D341Med (cell line): ENCODE measurements around the gene KCNF1.

Experiments
- DNase-seq: peaks from one replicate; pipeline ENCODE4 v3.0.0; 2012; ENCODE audit warnings: low spot score

KCNF1 gene

GRCh38 chr2:10903861-10904210 lies 7.9 kb upstream of the KCNF1 start:
- no peak for DNase-seq

- no peak for DNase-seq
Measured at GRCh38 chr2:10904455-10904854, 7.3 kb upstream of the KCNF1 start.

GRCh38 chr2:10905006-10905861 lies 6.5 kb upstream of the KCNF1 start:
- no peak for DNase-seq

- no peak for DNase-seq
Measured at GRCh38 chr2:10905862-10906143, 5.9 kb upstream of the KCNF1 start.

- no peak for DNase-seq
Measured at GRCh38 chr2:10906926-10907625, 4.7 kb upstream of the KCNF1 start.

- DNase-seq, result no peak
Measured at GRCh38 chr2:10908195-10908594, 3.5 kb upstream of the KCNF1 start.

- peak; percentile 72 for DNase-seq
Measured at GRCh38 chr2:10909050-10909995, 2.4 kb upstream of the KCNF1 start.

GRCh38 chr2:10909996-10910341 lies 1.8 kb upstream of the KCNF1 start:
- no peak for DNase-seq

- no peak for DNase-seq
Measured at GRCh38 chr2:10910625-10911024, 1.1 kb upstream of the KCNF1 start.

- DNase-seq, result no peak
Measured at GRCh38 chr2:10912076-10912731, 470 bp downstream of the KCNF1 start.

GRCh38 chr2:10912796-10913455 lies 1.2 kb downstream of the KCNF1 start:
- DNase-seq, result peak; percentile 22

- DNase-seq, result peak; percentile 16
Measured at GRCh38 chr2:10913501-10914271, 2.0 kb downstream of the KCNF1 start.

GRCh38 chr2:10914272-10914693 lies 2.5 kb downstream of the KCNF1 start:
- DNase-seq, result peak; percentile 55

- no peak for DNase-seq
Measured at GRCh38 chr2:10915236-10915635, 3.5 kb downstream of the KCNF1 start.

GRCh38 chr2:10915731-10916276 lies 4.1 kb downstream of the KCNF1 start:
- DNase-seq, result no peak

- DNase-seq, result no peak
Measured at GRCh38 chr2:10916953-10917352, 5.2 kb downstream of the KCNF1 start.

- DNase-seq, result no peak
Measured at GRCh38 chr2:10917927-10918326, 6.2 kb downstream of the KCNF1 start.

- no peak for DNase-seq
Measured at GRCh38 chr2:10918661-10919409, 7.1 kb downstream of the KCNF1 start.

GRCh38 chr2:10919410-10919770 lies 7.7 kb downstream of the KCNF1 start:
- no peak for DNase-seq
